Gastroesophageal sphincter (tissue), 3 donors: Measurements from ENCODE around the gene PATJ.

Experiments used
- CTCF ChIP-seq, 4 experiments: fragments of 200-600 bp in 2 of 4; fragments of 450-650 bp in 2 of 4; sonication (generic) in 1 of 4; IDR thresholded peaks; one replicate each; pipeline ENCODE4 v1.5.1; 2017 to 2019; ENCODE audit warnings: antibody characterized with exemption in 4 of 4, mild to moderate bottlenecking in 2 of 4, moderate library complexity in 2 of 4
- POLR2AphosphoS5 ChIP-seq: sonication (generic); formaldehyde crosslinking; IDR thresholded peaks from one replicate; pipeline ENCODE4 v1.6.1; 2017; ENCODE audit warnings: antibody characterized with exemption

- TF ChIP-seq CTCF (IDR thresholded peaks at IDR 0.05) (no peak), POLR2AphosphoS5 (peak; percentile 52)
Observed at GRCh38 chr1:61839679-61840078, 97.4 kb downstream of the PATJ start.
